ENCODE measurements around the gene DLG1.

DLG1 gene

GRCh38 chr3:197312431-197312830 lies 14.0 kb upstream of the DLG1 start:
- DNase-seq, result no peak

GRCh38 chr3:197311591-197311990 lies 13.2 kb upstream of the DLG1 start:
- DNase-seq, result no peak

- no peak for DNase-seq
Measured at GRCh38 chr3:197309528-197310361, 11.3 kb upstream of the DLG1 start.

- no peak for DNase-seq
Measured at GRCh38 chr3:197308591-197308990, 10.2 kb upstream of the DLG1 start.

GRCh38 chr3:197306374-197307086 lies 8.1 kb upstream of the DLG1 start:
- no peak for DNase-seq

- no peak for DNase-seq
Measured at GRCh38 chr3:197305854-197306253, 7.4 kb upstream of the DLG1 start.

GRCh38 chr3:197303452-197303851 lies 5.0 kb upstream of the DLG1 start:
- no peak for DNase-seq

GRCh38 chr3:197302696-197303341 lies 4.4 kb upstream of the DLG1 start:
- DNase-seq, result no peak

GRCh38 chr3:197302033-197302432 lies 3.6 kb upstream of the DLG1 start:
- DNase-seq, result no peak

GRCh38 chr3:197300361-197300760 lies 1.9 kb upstream of the DLG1 start:
- no peak for DNase-seq

GRCh38 chr3:197298945-197299854 lies 788 bp upstream of the DLG1 start:
- DNase-seq, result peak; percentile 25

- peak; percentile 90 for DNase-seq
Measured at GRCh38 chr3:197297476-197298340, 704 bp downstream of the DLG1 start.

GRCh38 chr3:197297002-197297401 lies 1.4 kb downstream of the DLG1 start:
- DNase-seq, result no peak

- no peak for DNase-seq
Measured at GRCh38 chr3:197296545-197296944, 1.9 kb downstream of the DLG1 start.

- DNase-seq, result no peak
Measured at GRCh38 chr3:197295871-197296270, 2.5 kb downstream of the DLG1 start.

- no peak for DNase-seq
Measured at GRCh38 chr3:197293605-197294237, 4.7 kb downstream of the DLG1 start.

GRCh38 chr3:197292648-197293047 lies 5.8 kb downstream of the DLG1 start:
- DNase-seq, result no peak

GRCh38 chr3:197292083-197292646 lies 6.2 kb downstream of the DLG1 start:
- DNase-seq, result no peak

GRCh38 chr3:197289726-197290125 lies 8.7 kb downstream of the DLG1 start:
- no peak for DNase-seq

GRCh38 chr3:197286678-197287077 lies 11.7 kb downstream of the DLG1 start:
- DNase-seq, result no peak

GRCh38 chr3:197285557-197285956 lies 12.9 kb downstream of the DLG1 start:
- no peak for DNase-seq
